ENCODE data around the gene EPB42.

Gene EPB42

DNA sequence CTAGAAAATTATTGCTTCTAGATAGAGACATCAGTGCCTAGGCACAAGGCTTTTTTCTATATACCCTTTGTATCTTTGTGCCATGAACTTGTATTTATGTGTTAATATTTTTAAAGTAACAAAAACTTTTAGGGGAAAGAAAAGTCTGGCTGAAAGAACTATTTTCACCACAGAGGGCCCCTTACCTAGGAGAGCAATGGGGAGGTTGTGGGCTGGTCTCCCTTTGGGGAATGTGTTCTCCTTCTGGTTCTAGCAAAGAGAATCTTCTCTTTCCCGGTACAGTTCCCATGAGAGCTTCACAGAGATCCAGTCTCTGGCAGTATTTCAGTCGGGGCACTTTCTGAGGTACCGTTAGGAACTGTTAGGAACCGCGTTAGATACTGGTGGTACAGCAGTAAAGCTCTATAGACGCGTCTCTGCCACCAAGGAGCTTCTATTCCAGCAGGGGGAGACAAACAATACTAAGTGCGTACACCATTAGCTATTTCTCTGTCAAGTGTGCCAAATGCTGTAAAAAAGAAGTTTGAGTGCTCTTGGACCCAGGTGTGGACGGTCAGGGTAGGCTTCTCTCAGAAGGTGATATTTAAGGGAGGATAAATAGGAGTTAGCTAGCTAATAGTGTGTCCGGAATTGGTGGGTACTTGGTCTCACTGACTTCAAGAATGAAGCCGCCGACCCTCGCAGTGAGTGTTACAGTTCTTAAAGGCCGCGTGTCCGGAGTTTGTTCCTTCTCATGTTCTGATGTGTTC lies 4.6 kb upstream of the EPB42 start:
- H3K4me3 ChIP-seq (ENCODE audit: low read depth, low read length), result no peak overlapping the region
- in situ Hi-C loops (cut with HindIII; ENCODE audit: low sequenced_read_pairs), result no loop called here
- DNase-seq (ENCODE audit: low read depth, low spot score), result peak; percentile 68
- TF ChIP-seq, protein P1, sequence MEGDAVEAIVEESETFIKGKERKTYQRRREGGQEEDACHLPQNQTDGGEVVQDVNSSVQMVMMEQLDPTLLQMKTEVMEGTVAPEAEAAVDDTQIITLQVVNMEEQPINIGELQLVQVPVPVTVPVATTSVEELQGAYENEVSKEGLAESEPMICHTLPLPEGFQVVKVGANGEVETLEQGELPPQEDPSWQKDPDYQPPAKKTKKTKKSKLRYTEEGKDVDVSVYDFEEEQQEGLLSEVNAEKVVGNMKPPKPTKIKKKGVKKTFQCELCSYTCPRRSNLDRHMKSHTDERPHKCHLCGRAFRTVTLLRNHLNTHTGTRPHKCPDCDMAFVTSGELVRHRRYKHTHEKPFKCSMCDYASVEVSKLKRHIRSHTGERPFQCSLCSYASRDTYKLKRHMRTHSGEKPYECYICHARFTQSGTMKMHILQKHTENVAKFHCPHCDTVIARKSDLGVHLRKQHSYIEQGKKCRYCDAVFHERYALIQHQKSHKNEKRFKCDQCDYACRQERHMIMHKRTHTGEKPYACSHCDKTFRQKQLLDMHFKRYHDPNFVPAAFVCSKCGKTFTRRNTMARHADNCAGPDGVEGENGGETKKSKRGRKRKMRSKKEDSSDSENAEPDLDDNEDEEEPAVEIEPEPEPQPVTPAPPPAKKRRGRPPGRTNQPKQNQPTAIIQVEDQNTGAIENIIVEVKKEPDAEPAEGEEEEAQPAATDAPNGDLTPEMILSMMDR (IDR thresholded peaks at IDR 0.05; ENCODE audit: low read depth, low read length), result peak; percentile 85

DNA sequence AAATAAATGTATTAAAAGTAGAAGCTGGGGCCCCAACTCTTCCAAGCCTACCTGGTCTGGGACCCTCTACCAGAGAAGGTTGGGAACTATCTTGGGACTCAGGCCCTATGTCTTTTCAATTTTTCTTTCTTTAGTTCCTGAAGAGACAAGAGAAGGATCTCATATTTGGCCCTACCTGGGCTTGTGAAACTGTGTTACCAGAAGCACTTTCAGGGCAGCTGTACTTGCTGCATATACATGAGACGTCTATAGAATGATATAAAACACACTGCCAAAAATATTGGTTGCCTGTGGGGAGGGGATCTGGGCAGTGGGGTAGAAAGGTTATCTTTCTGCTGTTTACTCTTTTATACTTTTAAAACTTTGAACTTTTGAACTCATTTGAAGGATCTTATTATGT lies 604 bp upstream of the EPB42 start:
- in situ Hi-C loops (cut with HindIII; ENCODE audit: low sequenced_read_pairs), result no loop called here
- TF ChIP-seq, protein P1 (IDR thresholded peaks at IDR 0.05; ENCODE audit: low read depth, low read length), result no peak
- no peak for DNase-seq (ENCODE audit: low read depth, low spot score)
- no peak overlapping the region for H3K4me3 ChIP-seq (ENCODE audit: low read depth, low read length)

DNA sequence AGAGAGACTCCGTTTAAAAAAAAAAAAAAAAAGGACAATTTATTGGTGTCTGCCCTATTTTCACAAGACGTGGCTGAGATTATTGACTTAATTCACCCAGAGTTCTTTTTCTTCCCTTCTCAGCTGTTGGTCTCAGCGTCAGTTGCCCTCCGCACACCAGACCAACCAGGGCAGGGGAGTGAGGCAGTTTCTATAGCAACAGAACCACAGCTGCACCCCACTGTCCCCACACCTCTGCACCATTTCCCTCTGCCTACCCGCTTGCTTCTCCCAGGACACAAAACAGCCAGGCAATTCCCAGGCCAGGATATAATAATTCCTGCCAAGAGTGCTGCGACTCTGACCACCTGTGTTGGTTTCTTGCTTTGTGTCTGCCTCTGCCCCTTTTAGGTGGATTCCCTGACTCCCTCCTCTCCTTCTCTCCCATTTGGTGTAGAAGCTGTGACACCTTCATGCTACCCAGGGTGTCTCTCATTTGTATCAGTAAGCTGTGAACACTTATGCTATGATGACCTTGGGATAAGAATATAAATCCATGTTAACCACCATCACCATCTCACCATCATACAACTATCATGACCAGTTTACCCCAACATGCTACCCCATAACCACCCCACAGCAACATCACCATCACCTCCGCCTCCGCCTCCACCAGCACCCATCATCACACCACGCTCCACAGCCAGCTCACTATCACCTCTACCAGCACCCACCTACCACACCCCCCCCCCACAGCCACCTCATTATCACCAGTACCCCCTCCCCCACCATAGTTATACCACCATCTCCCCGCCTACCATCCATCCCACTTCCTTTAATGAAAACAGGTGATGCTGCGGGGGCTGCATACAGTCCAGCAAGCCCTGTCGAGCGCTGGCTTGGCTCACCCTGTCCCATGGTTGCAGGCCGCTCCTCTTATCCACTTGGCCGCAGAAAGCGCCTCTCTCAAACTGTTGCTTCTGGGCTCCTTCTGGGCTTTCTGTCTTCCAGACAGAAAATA lies 589 bp downstream of the EPB42 start:
- in situ Hi-C loops (cut with HindIII; ENCODE audit: low sequenced_read_pairs), result no loop called here
- no peak for DNase-seq (ENCODE audit: low read depth, low spot score)
- TF ChIP-seq, protein P1 (IDR thresholded peaks at IDR 0.05; ENCODE audit: low read depth, low read length), result no peak
- H3K4me3 ChIP-seq (ENCODE audit: low read depth, low read length), result no peak overlapping the region

DNA sequence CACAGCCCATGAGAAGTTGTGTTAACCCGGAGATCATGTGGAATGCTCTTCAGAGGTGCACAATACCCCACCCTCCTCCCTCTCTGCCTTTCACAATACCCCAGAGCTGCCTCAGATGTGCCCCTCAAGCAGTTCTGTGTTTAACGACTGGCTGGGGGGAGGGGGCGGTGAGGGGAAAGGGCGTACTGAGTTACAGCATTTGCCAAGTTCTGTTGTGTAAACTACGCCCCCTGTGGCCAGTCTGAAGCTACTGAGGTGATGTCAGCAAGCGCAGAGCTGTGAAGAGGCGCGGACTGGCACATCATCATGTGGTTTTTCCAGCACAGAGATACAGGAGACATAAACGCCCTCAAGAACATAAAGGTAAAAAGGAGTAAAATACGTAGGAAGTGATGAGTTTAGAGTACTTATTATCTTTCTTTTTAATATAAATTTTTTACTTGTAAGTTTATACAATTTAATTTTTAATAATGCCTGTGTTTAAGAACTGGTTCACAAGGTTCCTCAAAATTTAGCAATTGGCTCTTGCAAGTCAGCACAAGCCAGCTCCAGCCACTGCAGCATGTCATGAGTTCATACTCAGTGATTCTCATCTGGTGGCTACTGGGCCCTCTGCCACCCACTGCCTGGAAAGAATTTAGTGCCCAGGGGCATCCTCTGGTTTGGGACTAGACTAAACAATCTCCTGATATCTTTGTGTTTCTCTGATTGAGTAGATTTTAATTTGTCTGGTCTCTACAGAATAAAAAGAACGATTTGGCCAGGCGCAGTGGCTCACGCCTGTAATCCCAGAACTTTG lies 1.7 kb downstream of the EPB42 start:
- H3K4me3 ChIP-seq (ENCODE audit: low read depth, low read length), result no peak overlapping the region
- TF ChIP-seq, protein P1 (IDR thresholded peaks at IDR 0.05; ENCODE audit: low read depth, low read length), result peak; percentile 27
- peak; percentile 13 for DNase-seq (ENCODE audit: low read depth, low spot score)
- in situ Hi-C loops (cut with HindIII; ENCODE audit: low sequenced_read_pairs), result no loop called here

DNA sequence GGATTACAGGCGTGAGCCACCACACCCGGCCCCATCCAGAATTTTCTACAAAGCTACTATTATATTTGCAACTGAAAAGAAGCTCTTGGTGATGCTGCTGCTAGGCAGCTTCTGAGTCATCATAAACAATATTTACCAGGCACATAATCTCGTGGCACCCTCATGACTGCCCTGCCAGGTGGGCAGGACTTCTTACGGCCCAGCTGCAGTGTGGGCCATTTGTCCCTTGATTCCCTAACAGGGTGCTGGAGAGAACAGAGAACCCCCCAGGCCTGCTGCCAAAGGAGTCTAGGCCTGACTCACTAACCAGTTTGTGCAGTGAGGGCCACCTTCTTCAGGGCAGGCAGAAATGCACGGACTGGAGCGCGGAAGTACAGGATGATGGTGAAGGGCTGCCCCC lies 4.9 kb downstream of the EPB42 start:
- in situ Hi-C loops (cut with HindIII; ENCODE audit: low sequenced_read_pairs), result no loop called here
- TF ChIP-seq, protein P1 (IDR thresholded peaks at IDR 0.05; ENCODE audit: low read depth, low read length), result no peak
- DNase-seq (ENCODE audit: low read depth, low spot score), result peak; percentile 10
- H3K4me3 ChIP-seq (ENCODE audit: low read depth, low read length), result no peak overlapping the region
